Measurements from ENCODE around the gene KCTD2.

KCTD2 gene

GRCh38 chr17:75093548-75094158 is 46.6 kb downstream of the KCTD2 start:
- no peak overlapping the region for H3K27ac ChIP-seq (ENCODE audit: low read depth, low read length)
- no peaks in the 10 kb centered on the region for H3F3A ChIP-seq (ENCODE audit: insufficient read depth)
- H3K9me2 ChIP-seq (replicated peaks; ENCODE audit: insufficient read depth, low read length) = no peaks in the 10 kb centered on the region
- no peaks in the 10 kb centered on the region for H3K36me3 ChIP-seq (ENCODE audit: low read length)
- no peaks in the 10 kb centered on the region for H4K20me1 ChIP-seq (ENCODE audit: low read depth, low read length)
- H3K27me3 ChIP-seq (ENCODE audit: low read length) = no peaks in the 10 kb centered on the region
- no peak overlapping the region for H3K4me2 ChIP-seq (ENCODE audit: low read depth, low read length, poor library complexity, severe bottlenecking)
- no peak overlapping the region for H3K9ac ChIP-seq (ENCODE audit: low read length)
- no peaks in the 10 kb centered on the region for H3K9me3 ChIP-seq (ENCODE audit: insufficient read depth, low read length)
- no peak overlapping the region for H2AFZ ChIP-seq (ENCODE audit: low read depth, low read length, severe bottlenecking)
- H3K4me3 ChIP-seq (ENCODE audit: insufficient read depth, low read length, poor library complexity, severe bottlenecking) = no peak overlapping the region
- H3K79me2 ChIP-seq (ENCODE audit: insufficient read depth, low read length) = no peaks in the 10 kb centered on the region
- no peak for TF ChIP-seq CTCF (IDR thresholded peaks at IDR 0.05; ENCODE audit: insufficient read depth, low read length, poor library complexity, severe bottlenecking)
- no peak for TF ChIP-seq EZH2phosphoT487 (conservative IDR thresholded peaks at IDR 0.05; ENCODE audit: low read length)

- no peaks in the 10 kb centered on the region for H3K27me3 ChIP-seq (ENCODE audit: low read length)
- no peak overlapping the region for H3K4me2 ChIP-seq (ENCODE audit: low read depth, low read length, poor library complexity, severe bottlenecking)
- no peaks in the 10 kb centered on the region for H3K36me3 ChIP-seq (ENCODE audit: low read length)
- no peak overlapping the region for H2AFZ ChIP-seq (ENCODE audit: low read depth, low read length, severe bottlenecking)
- TF ChIP-seq EZH2phosphoT487 (conservative IDR thresholded peaks at IDR 0.05; ENCODE audit: low read length) (no peak), CTCF (IDR thresholded peaks at IDR 0.05; ENCODE audit: insufficient read depth, low read length, poor library complexity, severe bottlenecking) (no peak)
- no peak overlapping the region for H3K27ac ChIP-seq (ENCODE audit: low read depth, low read length)
- H3K9me3 ChIP-seq (ENCODE audit: insufficient read depth, low read length) = no peaks in the 10 kb centered on the region
- H3K9ac ChIP-seq (ENCODE audit: low read length) = no peak overlapping the region
- no peaks in the 10 kb centered on the region for H4K20me1 ChIP-seq (ENCODE audit: low read depth, low read length)
- H3K9me2 ChIP-seq (replicated peaks; ENCODE audit: insufficient read depth, low read length) = no peaks in the 10 kb centered on the region
- H3F3A ChIP-seq (ENCODE audit: insufficient read depth) = no peaks in the 10 kb centered on the region
- no peaks in the 10 kb centered on the region for H3K79me2 ChIP-seq (ENCODE audit: insufficient read depth, low read length)
- no peak overlapping the region for H3K4me3 ChIP-seq (ENCODE audit: insufficient read depth, low read length, poor library complexity, severe bottlenecking)
These were observed 47.9 kb downstream of the KCTD2 start for GRCh38 chr17:75094871-75095399.

GRCh38 chr17:75096082-75096625 is 49.1 kb downstream of the KCTD2 start:
- no peak overlapping the region for H2AFZ ChIP-seq (ENCODE audit: low read depth, low read length, severe bottlenecking)
- H3F3A ChIP-seq (ENCODE audit: insufficient read depth) = no peaks in the 10 kb centered on the region

More at GRCh38 chr17:75096082-75096625, 49.1 kb downstream of the KCTD2 start:
- TF ChIP-seq CTCF (IDR thresholded peaks at IDR 0.05; ENCODE audit: insufficient read depth, low read length, poor library complexity, severe bottlenecking) = no peak
- TF ChIP-seq EZH2phosphoT487 (conservative IDR thresholded peaks at IDR 0.05; ENCODE audit: low read length) = no peak
- no peak overlapping the region for H3K4me3 ChIP-seq (ENCODE audit: insufficient read depth, low read length, poor library complexity, severe bottlenecking)
- H4K20me1 ChIP-seq (ENCODE audit: low read depth, low read length) = no peaks in the 10 kb centered on the region
- H3K36me3 ChIP-seq (ENCODE audit: low read length) = no peaks in the 10 kb centered on the region
- H3K79me2 ChIP-seq (ENCODE audit: insufficient read depth, low read length) = no peaks in the 10 kb centered on the region
- H3K9me3 ChIP-seq (ENCODE audit: insufficient read depth, low read length) = no peaks in the 10 kb centered on the region
- no peaks in the 10 kb centered on the region for H3K9me2 ChIP-seq (replicated peaks; ENCODE audit: insufficient read depth, low read length)
- H3K4me2 ChIP-seq (ENCODE audit: low read depth, low read length, poor library complexity, severe bottlenecking) = no peak overlapping the region
- no peak overlapping the region for H3K9ac ChIP-seq (ENCODE audit: low read length)
- H3K27me3 ChIP-seq (ENCODE audit: low read length) = no peaks in the 10 kb centered on the region
- H3K27ac ChIP-seq (ENCODE audit: low read depth, low read length) = no peak overlapping the region
